IPS DF 19.7 (cell line): ENCODE results near the gene ADAM22.

ENCODE experiments used
- DNase-seq: peaks from one replicate; pipeline ENCODE4 v3.0.0-alpha.2; 2013; ENCODE audit warnings: low read depth, low spot score

Gene ADAM22

DNA sequence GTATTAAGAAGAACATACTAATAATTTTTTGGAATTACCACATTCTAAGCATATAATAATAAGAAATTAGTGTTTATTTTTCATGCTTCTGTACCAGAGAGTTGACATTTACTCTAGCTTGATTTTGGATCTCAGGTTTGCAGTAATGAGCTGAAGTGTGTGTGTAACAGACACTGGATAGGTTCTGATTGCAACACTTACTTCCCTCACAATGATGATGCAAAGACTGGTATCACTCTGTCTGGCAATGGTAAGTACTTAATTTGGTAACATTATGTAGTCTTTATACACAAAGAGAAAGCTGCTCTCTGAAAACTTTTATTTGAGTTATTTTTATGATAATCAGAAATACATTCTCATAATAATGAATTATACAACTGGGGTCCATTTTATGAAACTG lies 231.6 kb downstream of the ADAM22 start:
- no peak for DNase-seq

DNA sequence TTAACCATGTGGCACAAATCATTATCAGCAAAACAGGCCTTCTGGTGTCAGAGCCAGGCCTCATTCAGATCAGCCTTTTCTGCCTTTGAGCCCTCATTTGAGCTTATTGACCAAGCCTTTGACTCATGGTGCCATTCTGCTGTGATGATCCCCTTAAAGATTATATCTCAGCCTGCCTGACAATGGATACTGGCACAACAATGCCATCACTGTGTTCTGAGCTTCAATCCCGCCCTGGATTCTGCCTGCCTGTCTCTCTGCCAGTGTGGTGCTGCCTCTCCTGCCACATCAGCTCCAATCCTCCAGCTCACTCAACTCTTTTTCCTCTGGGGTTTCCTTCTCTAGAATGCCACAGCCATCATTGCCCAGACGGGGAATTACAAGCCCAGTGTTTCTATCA lies 233.2 kb downstream of the ADAM22 start:
- DNase-seq = no peak

GRCh38 chr7:88167721-88168120 lies 233.7 kb downstream of the ADAM22 start:
- DNase-seq = no peak

- DNase-seq = no peak
These were observed 235.8 kb downstream of the ADAM22 start for GRCh38 chr7:88169717-88170320.

GRCh38 chr7:88172842-88173241 lies 238.8 kb downstream of the ADAM22 start:
- DNase-seq = no peak

DNA sequence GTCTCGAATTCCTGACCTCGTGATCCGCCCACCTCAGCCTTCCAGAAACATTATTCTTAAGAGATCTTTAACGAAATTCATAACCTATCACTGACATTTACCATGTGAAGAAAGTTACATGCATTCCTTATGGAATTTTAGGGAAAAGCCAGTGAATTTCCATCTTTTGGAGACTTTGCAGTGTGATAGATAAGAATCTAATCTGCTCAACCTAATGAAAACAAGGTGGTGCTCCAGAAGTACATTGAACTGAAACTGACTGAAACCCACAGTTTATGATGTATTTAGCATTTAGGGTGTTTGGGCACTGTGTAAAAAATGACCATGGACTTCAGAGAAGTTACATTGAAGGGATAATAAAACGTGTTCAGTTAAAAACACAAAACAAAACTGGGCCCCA lies 242.1 kb downstream of the ADAM22 start:
- no peak for DNase-seq

- no peak for DNase-seq
These were observed 249.0 kb downstream of the ADAM22 start for GRCh38 chr7:88183051-88183450.

- no peak for DNase-seq
These were observed 250.8 kb downstream of the ADAM22 start for GRCh38 chr7:88184848-88185304.

GRCh38 chr7:88185650-88186049 lies 251.6 kb downstream of the ADAM22 start:
- DNase-seq = no peak

DNA sequence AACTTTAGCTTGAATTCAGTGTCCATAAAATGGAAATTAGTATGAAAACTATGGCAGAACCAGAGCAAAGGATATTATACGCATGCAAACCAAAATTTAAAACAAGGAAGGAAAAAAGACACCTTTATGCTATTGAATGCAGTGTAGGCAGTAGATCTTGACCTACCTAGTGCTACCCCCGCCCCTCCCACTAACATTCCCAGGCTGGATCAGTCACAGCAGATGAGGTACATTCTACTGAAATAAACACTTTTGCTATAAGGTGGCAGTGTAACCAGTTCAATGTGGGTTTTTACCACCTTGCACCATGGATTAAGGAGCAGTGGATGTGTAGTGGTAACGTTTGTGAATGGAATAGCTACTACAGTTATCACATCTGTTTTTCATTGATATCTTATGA lies 257.9 kb downstream of the ADAM22 start:
- DNase-seq = no peak

GRCh38 chr7:88200261-88200660 lies 266.2 kb downstream of the ADAM22 start:
- no peak for DNase-seq

- no peak for DNase-seq
These were observed 266.7 kb downstream of the ADAM22 start for GRCh38 chr7:88200789-88201188.

- no peak for DNase-seq
These were observed 267.3 kb downstream of the ADAM22 start for GRCh38 chr7:88201305-88201704.

GRCh38 chr7:88202278-88202677 lies 268.2 kb downstream of the ADAM22 start:
- DNase-seq = no peak

DNA sequence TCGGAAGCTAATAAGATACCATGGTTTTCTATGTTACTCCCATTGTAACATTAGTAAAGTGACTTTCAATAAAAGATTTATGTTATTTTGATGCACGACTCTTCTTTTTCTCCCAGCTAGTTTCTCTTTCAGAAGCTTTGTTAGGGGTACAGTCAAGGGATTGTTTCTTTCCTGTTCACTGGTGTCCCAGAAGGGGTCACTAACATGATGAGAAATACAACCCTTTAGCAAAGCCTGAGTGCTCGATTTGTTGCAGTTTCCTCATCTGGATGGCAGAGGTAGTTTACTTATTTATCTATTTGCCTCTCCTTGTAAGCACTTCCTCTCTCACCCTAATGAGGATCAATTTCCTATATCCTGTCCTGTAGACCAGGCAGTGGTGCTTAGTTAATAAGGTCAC lies 268.7 kb downstream of the ADAM22 start:
- DNase-seq = no peak

DNA sequence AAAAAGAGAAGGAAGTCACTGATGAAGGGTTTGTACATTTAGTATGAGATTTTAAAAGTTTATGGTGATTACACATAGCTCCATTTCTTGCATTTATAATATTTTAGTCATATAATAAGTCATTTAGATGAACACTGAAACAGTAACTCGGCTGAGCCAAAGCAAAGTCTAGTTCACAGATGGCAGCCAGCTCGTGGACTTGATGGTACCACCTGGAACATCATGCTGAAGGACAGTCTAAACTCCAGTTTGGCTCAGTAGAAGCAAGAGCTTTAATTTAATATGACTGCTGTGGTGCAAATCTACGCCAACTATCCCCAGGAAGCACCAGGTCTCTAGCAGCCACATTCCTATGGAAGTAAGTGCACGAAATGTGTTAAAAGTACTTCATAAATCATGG lies 269.4 kb downstream of the ADAM22 start:
- no peak for DNase-seq

GRCh38 chr7:88204525-88205110 lies 270.6 kb downstream of the ADAM22 start:
- DNase-seq = no peak

DNA sequence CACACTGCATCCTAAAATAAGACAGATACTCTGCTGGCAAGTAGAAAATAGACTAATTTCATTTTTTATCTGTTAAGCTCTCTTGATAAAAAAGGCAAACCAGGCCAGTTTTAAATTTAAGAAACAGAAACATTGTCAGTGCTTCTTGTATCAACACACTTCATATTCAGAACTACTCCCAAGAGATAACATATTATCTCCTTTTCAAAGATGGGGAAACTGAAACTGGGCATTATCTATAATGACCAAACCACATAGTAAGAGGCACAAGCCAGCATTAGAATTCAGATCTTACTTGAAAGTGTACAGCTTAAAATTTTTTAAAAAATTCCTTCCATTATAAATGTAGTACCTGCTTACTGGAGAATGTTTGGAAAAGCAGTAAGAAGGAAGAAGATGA lies 271.1 kb downstream of the ADAM22 start:
- no peak for DNase-seq

GRCh38 chr7:88206254-88206653 lies 272.2 kb downstream of the ADAM22 start:
- no peak for DNase-seq

- no peak for DNase-seq
These were observed 274.5 kb downstream of the ADAM22 start for GRCh38 chr7:88208521-88208920.

GRCh38 chr7:88212918-88213317 lies 278.9 kb downstream of the ADAM22 start:
- DNase-seq = no peak

DNA sequence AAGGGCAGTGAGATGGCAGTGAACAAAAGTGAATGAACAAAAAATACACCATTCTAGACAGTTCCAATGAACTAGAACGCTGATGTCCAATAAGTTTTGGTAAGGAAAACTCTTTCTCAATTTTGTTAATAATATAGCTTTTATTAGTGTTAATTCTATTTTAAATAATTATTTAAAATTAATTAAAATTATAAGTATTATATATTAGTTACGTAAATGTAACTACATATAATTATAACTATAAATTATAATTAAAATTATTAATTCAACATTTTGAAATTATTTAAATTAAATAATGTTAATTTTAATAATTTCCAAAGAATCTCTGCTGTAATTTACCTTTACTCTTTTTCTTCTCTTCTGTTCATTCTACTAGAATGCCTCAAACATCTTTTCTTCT lies 280.4 kb downstream of the ADAM22 start:
- no peak for DNase-seq

- no peak for DNase-seq
These were observed 281.2 kb downstream of the ADAM22 start for GRCh38 chr7:88215295-88215694.

DNA sequence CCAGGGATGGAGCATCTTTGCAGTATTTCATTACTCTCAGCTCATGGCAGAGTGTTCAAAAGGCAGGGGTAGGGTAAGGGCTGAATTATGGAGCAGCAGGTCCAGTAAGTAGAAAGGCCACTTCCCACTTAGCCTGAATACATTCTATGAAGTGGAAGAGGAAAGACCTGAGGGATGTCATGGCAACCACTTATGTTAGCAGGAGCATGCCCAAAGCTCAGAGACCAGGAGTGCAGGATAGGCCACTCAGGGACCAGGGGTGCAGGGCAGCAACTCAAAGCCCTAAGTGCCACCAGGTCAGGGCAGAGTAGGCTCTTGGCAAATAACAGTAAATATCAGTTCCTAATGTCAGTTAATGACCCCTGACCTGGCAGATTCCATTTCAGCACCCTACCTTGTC lies 282.2 kb downstream of the ADAM22 start:
- no peak for DNase-seq
